ENCODE data around the gene BLACAT1.

- TF ChIP-seq TAF1 (IDR thresholded peaks at IDR 0.05; ENCODE audit: low read depth) (no peak), CTCF (IDR thresholded peaks at IDR 0.05; ENCODE audit: poor library complexity, severe bottlenecking) (no peak), EP300 (conservative IDR thresholded peaks at IDR 0.05; ENCODE audit: poor library complexity, severe bottlenecking) (no peak), MXI1 (conservative IDR thresholded peaks at IDR 0.05; ENCODE audit: poor library complexity, severe bottlenecking) (no peak), EZH2 (IDR thresholded peaks at IDR 0.05; ENCODE audit: borderline replicate concordance, insufficient read depth, low read length, poor library complexity, severe bottlenecking) (no peak), POLR2AphosphoS5 (IDR thresholded peaks at IDR 0.05) (no peak)
Measured at GRCh38 chr1:205473475-205473874, 17.6 kb upstream of the BLACAT1 start.
